GM13976 (cell line): ENCODE measurements around the gene SLC9A9.

Source experiments
- DNase-seq: peaks from one replicate; pipeline ENCODE4 v3.0.0; 2012; ENCODE audit warnings: low spot score
- in situ Hi-C: fragments of 300-500 bp; cut with MboI; formaldehyde crosslinking; loops from one replicate; pipeline ENCODE4 v1.12.0; 2022; ENCODE audit warnings: low sequenced_read_pairs, mixed read lengths, inconsistent platforms; ENCODE audit not compliant: unreplicated experiment
- TF ChIP-seq, protein P1 (sequence below): IDR thresholded peaks from 2 replicates; pipeline ENCODE4 v1.5.1; 2012; ENCODE audit warnings: borderline replicate concordance, mild to moderate bottlenecking; ENCODE audit not compliant: insufficient read depth; ENCODE audit errors: extremely low read depth, missing control alignments, control extremely low read depth

The SLC9A9 gene

DNA sequence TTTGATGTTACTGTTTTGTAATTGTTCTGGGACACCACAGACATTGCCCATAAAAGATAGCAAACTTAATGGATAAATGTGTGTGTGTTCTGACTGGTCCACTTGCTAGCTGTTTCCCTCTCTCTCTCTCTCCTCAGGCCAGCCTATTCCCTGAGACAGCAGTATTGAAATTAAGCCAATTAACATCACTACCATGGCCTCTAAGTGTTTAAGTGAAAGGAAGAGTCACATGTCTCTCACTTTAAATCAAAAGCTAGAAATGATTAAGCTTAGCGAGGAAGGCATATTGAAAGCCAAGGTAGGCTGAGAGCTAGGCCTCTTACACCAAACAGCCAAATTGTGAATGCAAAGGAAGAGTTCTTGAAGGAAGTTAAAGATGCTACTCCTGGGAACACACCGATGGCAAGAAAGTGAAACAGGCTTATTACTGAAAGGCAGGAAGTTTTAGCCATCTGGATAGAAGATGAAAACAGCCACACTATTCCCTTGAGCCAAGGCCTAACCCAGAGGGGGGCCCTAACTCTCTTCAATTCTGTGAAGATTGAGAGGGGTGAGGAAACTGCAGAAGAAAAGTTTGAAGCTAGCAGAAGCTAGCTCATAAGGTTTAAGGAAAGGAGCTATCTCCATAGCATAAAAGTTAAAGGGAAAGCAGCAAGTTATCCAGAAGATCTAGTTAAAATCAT is 433.6 kb downstream of the SLC9A9 start:
- TF ChIP-seq, protein P1, sequence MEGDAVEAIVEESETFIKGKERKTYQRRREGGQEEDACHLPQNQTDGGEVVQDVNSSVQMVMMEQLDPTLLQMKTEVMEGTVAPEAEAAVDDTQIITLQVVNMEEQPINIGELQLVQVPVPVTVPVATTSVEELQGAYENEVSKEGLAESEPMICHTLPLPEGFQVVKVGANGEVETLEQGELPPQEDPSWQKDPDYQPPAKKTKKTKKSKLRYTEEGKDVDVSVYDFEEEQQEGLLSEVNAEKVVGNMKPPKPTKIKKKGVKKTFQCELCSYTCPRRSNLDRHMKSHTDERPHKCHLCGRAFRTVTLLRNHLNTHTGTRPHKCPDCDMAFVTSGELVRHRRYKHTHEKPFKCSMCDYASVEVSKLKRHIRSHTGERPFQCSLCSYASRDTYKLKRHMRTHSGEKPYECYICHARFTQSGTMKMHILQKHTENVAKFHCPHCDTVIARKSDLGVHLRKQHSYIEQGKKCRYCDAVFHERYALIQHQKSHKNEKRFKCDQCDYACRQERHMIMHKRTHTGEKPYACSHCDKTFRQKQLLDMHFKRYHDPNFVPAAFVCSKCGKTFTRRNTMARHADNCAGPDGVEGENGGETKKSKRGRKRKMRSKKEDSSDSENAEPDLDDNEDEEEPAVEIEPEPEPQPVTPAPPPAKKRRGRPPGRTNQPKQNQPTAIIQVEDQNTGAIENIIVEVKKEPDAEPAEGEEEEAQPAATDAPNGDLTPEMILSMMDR = no peak
- in situ Hi-C loops = no loop called here
- no peak for DNase-seq

DNA sequence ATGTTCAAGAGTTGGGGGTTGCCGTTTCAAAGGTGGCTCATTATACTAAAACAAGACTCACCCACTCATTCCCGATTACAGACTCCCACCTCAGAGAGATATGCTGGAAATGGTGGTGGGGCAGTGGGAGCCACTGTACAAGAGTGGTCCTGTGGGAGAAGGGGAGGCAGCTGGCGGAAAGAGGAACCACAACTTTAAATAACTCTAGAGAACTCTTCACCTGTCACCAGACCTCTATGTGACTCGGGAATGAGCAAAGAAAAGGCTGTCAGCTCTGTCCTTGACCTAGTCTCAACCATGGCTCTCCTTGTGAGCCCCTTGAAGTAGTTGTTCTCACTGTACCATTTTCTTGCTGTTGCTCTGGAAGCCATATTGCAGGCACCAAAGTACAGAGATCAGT is 434.9 kb downstream of the SLC9A9 start:
- TF ChIP-seq, protein P1 = no peak
- in situ Hi-C loops = no loop called here
- DNase-seq = no peak

DNA sequence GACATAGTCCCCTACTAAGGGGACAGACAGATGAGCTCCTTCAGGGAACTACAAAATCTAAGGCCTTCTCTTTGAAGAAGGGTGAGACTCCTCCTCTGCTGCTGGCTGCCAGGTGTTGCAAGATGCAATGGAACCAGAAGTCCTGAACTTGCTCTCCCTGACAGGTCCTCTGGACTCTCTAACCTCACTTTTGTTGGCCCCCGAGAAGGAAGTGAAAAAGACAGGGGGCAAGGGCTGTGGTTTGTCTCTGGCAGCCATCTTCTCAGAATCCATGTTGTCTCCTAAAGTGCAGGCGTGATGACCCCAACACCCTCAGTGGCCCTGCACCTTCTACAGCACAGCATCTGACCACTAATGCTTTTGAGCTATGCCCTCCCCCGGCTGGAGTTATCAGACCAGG is 436.2 kb downstream of the SLC9A9 start:
- TF ChIP-seq, protein P1 = no peak
- in situ Hi-C loops = no loop called here
- DNase-seq = no peak

DNA sequence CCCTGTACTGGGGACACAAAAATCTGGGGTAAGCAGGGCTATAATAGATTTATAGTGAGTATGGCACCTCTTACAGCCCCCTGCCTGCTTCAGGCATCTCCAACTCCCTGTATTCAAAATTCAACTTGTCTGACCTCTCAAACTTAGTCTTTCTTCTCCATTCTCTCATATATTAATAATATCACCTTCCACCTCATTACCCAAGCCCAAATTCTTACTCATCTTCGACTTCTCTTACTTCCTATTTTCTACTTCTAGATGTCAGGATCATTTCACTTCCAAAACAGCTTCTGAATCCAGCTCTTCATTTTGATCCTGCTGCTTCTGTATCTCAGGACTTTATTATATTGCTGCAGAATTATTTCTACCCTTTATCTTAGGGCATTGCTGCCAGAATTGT is 438.0 kb downstream of the SLC9A9 start:
- TF ChIP-seq, protein P1 = no peak
- in situ Hi-C loops = no loop called here
- no peak for DNase-seq

DNA sequence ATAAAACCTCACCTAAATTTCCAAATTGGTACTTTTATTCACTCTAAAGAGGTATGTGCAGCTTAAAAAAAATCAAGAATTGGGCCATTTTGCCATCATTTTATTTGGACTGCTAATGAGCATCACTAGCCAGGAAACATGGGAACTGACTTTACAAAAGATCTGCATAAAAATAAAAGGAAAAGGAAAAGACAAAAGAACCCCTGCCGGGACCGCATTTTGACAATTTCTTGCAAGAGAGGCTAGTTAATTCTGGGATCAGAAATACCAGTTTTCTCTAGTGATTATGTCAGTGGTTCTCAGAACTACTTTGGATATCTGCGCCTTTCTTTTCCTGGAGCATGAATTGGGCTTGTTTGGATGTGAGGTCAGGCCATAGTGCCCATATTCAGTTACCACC is 439.5 kb downstream of the SLC9A9 start:
- in situ Hi-C loops = no loop called here
- TF ChIP-seq, protein P1 = no peak
- DNase-seq = no peak

DNA sequence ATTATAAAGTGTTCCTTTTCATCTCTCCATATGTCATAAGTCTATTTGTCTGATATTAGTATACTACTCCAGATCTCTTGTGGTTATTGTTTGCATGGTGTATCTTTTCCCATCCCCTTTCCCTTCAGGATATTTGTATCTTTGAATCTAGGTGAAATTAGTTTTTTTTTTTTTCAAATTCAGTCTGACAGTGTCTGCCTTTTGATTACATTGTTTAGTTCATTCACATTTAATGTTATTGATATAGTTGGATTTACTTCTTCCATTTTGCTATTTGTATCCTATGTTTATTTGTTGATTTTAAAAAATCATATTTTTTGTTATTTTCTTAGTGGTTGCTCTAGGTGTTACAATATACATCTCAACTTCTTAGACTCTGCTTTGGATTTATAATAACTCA is 445.7 kb downstream of the SLC9A9 start:
- in situ Hi-C loops = no loop called here
- no peak for DNase-seq
- TF ChIP-seq, protein P1 = no peak
